ENCODE data around the gene STAT5A.

The STAT5A gene

DNA sequence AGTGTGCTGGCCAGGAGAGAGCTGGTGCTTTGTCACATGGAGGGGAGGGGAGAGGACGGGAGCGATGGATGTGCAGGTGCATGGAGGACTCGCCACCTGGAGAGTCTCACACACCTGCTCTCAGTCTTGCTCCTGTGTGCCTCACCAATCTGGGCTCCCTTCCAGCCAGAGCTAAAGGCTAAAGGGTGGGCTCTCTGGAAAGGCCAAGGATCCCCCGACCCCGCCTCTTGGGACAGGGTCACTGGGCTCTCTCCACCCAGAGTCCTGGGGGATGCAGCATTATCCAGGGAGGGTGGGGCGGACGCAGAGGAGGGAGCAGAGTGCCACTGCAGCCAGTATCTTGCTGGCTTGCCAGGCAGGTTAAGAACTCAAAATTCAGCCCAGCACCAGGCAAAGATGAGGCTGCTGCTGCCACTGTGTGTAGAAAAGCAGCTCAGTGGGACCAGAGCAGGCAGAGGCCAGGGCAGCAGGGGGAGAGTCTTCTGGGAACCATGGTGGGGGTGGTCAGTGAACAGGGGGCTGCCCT is 6.7 kb upstream of the STAT5A start:
- TF ChIP-seq, protein P1, sequence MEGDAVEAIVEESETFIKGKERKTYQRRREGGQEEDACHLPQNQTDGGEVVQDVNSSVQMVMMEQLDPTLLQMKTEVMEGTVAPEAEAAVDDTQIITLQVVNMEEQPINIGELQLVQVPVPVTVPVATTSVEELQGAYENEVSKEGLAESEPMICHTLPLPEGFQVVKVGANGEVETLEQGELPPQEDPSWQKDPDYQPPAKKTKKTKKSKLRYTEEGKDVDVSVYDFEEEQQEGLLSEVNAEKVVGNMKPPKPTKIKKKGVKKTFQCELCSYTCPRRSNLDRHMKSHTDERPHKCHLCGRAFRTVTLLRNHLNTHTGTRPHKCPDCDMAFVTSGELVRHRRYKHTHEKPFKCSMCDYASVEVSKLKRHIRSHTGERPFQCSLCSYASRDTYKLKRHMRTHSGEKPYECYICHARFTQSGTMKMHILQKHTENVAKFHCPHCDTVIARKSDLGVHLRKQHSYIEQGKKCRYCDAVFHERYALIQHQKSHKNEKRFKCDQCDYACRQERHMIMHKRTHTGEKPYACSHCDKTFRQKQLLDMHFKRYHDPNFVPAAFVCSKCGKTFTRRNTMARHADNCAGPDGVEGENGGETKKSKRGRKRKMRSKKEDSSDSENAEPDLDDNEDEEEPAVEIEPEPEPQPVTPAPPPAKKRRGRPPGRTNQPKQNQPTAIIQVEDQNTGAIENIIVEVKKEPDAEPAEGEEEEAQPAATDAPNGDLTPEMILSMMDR (IDR thresholded peaks at IDR 0.05; ENCODE audit: low read depth, low read length, missing control alignments) = no peak
- H3K4me3 ChIP-seq (ENCODE audit: low read depth, low read length) = no peak overlapping the region
- DNase-seq (ENCODE audit: low read depth) = no peak

DNA sequence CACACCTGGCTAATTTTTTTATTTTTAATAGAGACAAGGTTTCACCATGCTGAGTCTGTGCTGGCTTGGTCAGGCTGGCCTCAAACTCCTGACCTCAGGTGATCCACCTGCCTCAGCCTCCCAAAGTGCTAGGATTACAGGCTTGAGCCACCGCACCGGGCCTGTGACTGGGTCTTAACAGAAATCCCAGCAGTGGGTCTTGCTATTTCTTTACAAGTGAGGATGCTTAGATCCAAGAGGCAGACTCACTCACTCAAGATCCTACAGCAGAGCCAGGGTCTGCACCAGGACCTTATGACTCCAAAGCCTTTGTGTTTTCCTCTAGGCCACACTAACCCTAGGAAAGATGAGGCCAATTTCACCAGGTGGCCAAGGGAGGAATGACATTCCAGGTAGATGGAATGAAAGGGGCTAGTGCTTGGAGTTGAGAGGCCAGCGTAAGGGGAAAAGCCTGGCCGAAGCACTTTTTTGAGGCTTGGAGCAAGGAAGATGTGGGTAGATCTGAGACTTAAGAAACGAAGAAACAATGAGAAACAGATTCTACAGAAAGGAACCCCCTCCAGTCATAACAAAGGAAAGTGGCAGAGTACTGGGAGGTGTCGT is 5.7 kb upstream of the STAT5A start:
- TF ChIP-seq, protein P1 (IDR thresholded peaks at IDR 0.05; ENCODE audit: low read depth, low read length, missing control alignments) = no peak
- H3K4me3 ChIP-seq (ENCODE audit: low read depth, low read length) = no peak overlapping the region
- no peak for DNase-seq (ENCODE audit: low read depth)

DNA sequence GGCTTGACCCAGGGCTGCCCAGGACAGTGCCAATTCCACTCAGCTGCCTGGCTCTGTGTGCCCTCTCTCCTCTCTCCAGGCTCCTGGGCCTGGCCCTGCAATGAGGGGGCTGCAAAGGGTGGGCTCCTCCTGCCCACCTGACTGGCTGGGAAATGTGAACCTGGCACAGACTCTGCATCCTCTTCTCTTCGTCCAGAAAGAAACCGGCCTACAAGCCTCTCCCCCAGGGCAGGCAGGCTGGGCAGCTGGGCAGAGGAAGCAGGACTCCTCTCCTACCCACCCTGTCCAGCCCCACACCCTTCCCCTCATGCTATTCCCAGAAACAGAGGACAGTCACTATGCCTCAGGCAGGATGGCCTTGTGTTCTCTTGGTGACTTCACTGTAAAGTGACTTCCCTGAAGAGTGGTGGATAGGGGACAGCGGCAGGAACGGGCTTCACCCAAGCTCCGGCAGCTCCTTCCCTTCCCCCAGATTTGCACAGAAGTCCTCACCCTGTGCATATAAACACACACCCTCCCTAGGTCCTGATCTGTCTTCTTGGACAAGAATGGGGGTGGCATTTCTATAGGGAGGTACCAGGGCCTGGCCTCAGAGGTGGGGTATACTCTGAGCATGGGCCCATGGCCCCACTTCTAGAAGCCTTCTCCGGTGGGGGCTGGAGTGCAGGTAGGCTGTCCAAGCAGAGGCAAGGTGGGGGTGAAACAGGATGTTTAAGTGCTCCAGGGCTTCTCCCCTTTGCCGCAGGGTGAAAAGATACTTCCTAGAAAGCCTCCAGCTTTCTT is 4.9 kb upstream of the STAT5A start:
- DNase-seq (ENCODE audit: low read depth) = no peak
- no peak overlapping the region for H3K4me3 ChIP-seq (ENCODE audit: low read depth, low read length)
- TF ChIP-seq, protein P1 (IDR thresholded peaks at IDR 0.05; ENCODE audit: low read depth, low read length, missing control alignments) = no peak

DNA sequence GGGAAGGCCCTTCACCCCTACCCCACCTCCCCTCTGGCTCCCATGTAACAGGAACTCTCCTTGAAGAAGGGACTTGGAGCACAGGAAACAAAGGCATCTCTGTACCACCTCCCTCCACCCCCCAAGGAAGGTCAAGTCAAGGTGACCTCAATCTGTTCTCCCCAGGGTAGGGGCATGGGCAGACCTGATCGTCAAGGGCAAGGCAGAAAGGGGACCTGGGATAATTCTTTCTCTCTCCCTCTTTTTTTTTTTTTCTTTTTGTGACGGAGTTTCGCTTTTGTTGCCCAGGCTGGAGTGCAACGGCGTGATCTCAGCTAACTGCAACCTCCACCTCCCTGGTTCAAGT is 4.3 kb upstream of the STAT5A start:
- no peak overlapping the region for H3K4me3 ChIP-seq (ENCODE audit: low read depth, low read length)
- DNase-seq (ENCODE audit: low read depth) = no peak
- TF ChIP-seq, protein P1 (IDR thresholded peaks at IDR 0.05; ENCODE audit: low read depth, low read length, missing control alignments) = no peak

DNA sequence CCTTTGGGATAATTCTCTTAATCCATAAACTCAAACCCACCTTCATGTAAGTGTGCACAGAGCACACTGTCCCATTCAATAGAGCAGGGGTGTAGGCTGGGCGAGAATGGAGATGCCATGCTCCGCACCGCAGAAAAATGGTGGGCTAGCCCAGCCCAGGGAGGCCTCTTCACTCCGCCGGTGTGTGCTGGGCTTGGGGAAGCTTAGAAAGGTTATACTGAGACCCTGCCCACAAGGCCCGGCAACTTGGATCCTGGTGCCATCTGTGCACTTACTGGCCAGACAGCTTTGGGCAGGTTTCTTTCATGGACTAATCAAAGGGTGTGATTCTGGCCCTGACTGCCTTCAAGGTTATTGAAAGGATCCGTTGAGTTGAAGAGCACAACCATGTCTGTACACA is 3.7 kb upstream of the STAT5A start:
- no peak for DNase-seq (ENCODE audit: low read depth)
- TF ChIP-seq, protein P1 (IDR thresholded peaks at IDR 0.05; ENCODE audit: low read depth, low read length, missing control alignments) = no peak
- H3K4me3 ChIP-seq (ENCODE audit: low read depth, low read length) = no peak overlapping the region

DNA sequence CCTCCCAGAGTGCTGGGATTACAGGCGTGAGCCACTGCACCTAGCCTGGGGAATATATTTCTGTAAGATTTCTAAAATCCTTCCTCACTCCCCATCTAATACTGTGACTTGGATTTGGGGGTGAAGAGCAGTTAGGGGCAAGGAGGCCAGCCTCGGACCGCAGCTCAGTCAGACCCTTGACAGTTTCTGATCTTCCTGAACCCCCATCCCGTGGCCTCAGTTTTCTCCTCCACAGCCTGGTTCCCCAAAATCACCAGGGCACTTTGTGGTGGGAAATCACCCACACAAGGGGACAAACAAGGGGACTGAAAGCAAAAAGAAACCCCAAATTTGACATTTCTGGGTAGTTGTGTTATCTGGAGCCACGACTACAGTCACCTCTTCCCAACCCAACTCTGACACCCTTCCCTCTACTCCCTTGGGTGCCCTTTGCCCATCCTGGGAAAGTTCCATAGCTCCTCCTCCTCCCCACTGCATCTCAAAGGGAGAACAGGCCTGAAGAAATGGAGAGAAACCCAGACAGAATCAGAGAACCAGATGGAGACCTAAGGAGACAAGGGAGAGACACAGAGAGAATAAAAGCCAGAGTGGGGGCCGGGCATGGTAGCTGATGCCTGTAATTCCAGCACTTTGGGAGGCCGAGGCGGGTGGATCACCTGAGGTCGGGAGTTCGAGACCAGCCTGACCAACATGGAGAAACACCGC is 2.8 kb upstream of the STAT5A start:
- DNase-seq (ENCODE audit: low read depth) = no peak
- no peak overlapping the region for H3K4me3 ChIP-seq (ENCODE audit: low read depth, low read length)
- TF ChIP-seq, protein P1 (IDR thresholded peaks at IDR 0.05; ENCODE audit: low read depth, low read length, missing control alignments) = no peak
